HG03039 (cell line): ENCODE results near the gene HPCAL1.

Source experiments
- ATAC-seq: cut with Tn5 transposase; IDR thresholded peaks from one replicate; pipeline ENCODE4 v1.9.1; 2021; ENCODE audit warnings: mild to moderate bottlenecking, moderate library complexity; ENCODE audit not compliant: unreplicated experiment

Gene HPCAL1

DNA sequence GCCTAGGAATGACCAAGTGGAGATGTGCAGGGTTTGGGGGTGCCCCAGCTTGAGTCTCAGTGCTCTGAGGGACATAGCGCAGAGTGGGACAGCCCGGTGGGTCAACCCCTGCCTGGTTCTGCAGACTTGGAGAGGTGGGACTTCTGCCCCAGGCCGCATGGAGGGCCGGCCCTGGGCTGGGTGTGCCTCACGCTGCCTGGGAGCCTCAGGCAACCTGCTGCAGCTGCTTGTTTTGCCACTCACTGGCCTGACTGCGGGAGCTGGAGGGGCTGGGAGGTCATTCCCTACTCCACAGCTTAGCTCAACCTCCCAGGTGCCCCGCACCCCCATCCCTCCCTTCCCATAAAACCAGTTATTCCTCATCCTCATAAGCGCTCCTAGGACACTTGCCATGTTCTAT, 112.3 kb downstream of the HPCAL1 start:
- no peak for ATAC-seq

DNA sequence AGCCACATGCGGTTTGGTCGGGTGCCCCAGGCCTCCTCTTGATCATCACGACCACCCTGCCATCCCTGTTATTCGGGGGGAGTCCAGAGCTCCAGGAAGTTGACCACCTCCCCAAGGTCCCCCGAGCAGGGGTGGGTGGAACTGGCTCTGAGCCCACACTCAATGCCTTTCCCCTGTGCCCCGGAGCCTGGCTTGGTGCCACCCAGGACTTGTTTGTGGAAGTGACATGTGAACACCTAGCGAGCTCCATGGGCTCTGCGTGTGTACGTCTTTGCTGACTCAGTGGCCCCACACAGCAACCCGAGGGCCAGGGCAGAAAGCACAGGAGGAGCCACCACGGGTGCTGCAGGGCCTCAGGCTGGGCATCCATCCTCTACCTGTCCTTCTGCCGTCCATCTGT, 112.9 kb downstream of the HPCAL1 start:
- ATAC-seq, result no peak

DNA sequence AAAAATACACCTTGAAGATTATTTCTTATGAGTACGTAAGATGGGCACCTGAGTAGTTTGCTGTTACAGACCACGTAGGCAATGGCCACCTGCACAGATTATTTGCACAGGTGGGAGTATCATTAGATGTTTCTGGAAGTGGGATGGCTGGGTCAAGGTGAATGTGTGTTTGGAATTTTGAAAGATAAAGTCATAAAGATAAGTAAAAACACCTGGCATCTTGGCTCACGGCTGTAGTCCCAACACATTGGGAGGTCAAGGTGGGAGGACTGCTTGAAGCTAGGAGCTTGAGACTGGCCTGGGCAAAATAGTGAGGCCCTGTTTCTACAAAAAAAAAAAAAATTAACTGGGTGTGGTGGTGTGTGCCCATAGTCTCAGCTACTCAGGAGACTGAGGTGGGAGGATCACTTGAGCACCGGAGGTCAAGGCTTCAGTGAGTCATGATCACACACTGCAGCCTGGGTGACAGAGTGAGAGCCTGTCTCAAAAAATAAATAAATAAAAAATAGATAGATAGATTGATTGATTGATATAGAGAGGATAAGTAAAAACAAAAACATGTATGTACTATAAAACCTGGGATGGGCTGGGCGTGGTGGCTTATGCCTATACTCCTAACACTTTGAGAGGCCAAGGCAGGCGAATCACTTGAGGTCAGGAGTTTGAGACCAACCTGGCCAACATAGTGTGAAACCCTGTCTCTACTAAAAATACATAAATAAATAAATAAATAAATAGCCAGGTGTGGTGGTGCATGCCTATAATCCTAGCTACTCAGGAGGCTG, 115.0 kb downstream of the HPCAL1 start:
- no peak for ATAC-seq

DNA sequence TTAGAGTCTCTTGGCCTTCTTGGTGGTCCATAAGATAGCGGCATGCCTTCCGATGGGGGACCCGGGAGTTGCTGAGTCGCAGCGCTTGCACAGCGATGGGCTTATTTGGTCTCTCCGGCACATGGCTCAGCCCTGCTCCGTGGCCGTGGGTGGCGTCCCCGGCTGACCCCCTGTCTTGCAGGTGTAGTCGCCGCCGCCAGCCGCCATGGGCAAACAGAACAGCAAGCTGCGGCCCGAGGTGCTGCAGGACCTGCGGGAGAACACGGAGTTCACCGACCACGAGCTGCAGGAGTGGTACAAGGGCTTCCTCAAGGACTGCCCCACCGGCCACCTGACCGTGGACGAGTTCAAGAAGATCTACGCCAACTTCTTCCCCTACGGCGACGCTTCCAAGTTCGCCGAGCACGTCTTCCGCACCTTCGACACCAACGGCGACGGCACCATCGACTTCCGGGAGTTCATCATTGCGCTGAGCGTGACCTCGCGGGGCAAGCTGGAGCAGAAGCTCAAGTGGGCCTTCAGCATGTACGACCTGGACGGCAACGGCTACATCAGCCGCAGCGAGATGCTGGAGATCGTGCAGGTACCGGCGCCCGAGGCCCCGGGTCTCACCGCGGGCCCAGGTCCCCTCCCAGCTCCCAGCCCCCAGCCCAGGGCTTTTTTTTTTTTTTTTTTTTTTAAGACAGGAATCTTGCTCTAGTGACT, 117.0 kb downstream of the HPCAL1 start:
- no peak for ATAC-seq

DNA sequence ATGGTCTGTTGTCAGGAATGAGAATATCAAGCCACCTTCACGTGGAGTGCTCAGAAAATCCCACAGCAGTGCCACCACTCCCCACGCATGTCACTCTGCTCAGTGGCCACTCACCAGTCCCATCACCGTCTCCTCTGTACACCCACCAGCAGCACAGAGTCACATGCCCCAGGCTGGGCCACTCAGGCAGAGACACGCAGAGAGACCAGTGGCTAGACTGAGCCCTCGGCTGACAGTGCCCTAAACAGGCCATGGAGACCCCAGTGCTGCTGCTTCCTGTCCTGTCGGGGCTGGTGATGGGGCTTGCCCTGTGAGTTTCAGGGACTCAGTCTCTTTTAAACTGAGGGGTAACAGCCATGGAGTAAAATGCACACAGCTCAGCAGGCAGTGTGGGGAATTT, 119.5 kb downstream of the HPCAL1 start:
- ATAC-seq, result no peak

DNA sequence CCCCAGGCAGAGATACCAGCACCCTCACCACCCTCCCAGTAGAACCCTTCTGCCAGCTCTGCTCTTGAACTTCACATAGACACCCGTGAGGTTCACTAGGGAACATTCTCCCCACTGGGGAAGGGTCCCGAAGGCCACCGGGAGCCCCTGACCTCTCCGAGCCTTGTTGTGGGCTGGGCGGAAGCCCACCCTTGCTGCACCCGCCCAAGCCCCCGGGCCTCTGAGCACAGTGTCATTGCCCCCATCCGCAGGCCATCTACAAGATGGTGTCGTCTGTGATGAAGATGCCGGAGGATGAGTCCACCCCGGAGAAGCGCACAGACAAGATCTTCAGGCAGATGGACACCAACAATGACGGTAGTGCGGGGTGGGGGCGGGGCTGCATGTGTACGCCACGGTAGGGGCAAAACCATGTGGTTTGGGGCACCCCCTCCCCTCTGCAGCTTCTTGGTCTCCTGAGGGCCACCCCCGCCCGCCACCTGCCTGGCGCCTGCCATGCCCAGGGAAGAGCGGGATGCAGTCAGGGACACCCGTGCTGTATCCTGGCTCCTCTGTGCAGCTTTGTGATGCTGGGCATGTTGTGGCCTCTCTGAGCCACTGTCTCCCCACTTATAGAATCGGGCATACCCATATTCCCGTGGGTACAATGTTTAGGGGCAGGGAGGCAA, 120.2 kb downstream of the HPCAL1 start:
- no peak for ATAC-seq

DNA sequence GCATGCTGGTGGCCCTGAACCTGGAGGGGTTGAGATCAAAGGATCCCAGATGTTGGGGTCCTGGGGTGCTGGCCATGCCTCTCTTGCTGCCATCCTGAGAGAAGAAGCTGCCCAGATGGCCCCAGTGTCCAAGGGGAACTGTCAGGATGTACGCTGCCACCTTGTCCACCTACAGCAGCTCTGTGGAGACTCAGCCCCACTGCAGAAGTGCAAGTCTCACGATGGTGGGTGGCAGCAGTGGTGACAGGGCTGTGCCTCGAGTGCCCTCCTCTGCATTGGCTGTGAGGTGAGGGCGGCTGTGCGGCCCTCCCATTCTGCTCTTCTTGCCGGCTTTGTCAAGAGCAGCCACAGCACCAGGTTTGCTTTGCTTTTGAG, 120.7 kb downstream of the HPCAL1 start:
- ATAC-seq, result no peak

DNA sequence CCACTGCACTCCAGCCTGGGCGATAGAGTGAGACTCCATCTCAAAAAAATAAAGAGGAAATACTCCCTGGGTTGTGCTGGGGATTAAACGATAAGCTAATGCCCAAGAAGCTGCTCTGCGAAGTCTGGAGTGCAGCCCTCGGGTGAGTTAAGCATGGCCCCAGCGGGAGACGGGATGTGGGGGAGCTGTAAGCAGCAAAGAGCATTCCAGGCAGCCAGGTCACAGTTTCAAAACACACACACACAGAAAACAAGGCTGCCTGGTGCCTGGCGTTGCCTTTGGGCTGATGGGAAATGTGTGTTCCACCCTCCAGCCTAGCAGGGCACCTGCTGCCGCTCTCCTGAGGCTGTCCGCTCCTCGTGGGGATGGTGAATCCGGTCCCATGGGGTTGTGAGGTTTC, 121.3 kb downstream of the HPCAL1 start:
- no peak for ATAC-seq

DNA sequence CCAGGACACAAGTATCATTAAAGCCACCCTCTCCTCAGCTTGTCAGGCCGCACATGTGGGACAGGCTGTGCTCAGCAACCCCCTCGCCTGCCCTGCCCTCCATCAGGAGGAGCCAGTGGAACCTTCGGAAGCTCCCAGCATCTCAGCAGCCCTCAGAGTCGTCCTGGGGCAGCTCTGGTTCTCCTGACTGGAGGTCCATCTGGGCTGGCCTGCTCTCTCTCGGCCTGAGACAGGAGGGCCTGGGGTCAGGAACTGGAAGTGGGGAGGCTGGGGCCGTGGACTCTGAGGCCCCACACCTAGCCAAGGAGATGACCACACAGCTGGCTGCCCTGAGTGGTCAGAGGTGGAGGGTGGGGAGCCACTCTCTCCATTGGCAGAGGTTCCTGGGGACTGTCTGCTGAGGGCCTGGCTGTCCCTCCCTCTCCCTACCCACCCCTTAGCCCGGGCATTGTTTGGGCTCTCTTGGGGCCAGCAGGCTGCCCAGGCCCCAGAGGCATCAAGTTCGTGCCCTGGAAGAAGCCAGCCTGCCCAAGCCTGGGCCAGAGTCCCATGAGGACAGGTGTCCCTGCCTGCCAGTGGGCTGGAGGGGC, 122.3 kb downstream of the HPCAL1 start:
- no peak for ATAC-seq

DNA sequence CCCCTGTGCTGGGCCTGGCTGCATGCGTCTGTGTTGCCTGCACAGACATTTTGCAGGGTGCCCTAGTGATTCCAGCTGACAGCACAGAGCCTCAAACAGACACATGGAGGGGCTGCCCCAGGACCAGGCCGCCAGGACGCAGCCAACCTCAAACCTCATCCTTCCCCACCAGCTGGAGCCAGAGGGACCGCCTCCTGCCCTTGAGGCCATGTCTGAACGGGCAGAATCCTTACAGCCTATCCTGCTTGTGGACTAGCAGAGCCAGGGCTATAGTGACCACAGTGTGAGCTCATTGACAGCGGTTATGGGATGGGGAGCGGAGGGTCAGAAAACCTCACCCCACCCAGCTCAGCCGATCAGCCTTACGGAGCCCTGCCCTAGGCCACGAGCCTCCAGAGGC, 123.0 kb downstream of the HPCAL1 start:
- ATAC-seq, result no peak

DNA sequence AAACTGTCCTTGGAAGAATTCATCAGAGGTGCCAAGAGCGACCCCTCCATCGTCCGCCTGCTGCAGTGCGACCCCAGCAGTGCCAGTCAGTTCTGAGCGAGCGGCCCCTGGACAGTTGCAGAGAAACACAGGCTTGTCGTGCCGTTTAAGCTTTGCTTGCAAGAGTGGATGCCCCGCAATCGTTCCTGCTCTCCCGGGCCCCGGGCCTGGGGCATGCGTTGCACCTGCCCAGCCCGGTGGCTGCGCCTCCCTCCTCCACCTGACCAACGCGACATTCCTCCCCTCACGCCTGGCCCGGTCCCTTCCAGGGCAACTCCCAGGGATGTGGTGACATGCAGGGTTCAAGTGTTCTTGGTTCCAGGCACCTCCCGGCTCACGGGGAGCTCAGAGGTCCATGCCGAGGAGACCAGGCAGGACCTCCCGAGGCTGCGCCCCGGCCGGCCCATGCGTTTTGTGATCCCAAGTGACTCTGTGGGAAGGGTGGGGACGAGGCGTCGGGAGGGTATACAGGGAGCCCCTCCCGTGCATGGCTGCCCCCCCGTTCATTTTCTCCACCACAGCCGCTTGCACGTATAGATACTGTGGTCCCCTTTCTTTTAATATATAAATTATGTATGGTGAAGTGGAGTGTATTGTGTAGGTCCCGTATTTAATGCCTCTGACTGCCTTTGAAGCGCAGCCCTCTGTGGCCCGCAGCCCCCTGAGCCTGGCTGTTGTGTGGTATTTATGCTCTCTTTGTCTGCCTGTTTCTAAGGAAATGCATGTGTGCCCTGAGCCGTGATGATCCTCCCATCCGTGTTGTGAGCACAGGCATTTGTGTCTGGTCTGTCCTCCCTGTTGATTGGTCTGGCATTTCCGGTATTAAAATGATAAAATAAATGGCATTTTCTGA, 124.3 kb downstream of the HPCAL1 start:
- ATAC-seq, result no peak

DNA sequence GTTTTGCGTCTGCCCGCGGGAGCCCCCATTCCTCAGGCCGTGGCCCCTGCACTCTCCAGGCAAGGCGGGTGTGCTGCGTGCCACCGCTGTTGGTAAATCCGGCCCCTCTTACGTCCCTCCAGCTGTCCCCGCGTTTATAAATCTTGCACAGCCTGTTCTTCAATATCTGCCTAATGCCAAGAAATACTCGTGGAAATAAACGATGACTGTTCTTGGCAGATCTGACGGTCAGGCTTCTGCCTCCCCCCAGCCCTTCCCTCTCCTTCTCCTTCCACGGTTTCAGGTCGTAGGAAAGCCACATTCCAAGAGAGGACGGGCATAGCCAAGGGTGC, 124.9 kb downstream of the HPCAL1 start:
- ATAC-seq, result no peak

DNA sequence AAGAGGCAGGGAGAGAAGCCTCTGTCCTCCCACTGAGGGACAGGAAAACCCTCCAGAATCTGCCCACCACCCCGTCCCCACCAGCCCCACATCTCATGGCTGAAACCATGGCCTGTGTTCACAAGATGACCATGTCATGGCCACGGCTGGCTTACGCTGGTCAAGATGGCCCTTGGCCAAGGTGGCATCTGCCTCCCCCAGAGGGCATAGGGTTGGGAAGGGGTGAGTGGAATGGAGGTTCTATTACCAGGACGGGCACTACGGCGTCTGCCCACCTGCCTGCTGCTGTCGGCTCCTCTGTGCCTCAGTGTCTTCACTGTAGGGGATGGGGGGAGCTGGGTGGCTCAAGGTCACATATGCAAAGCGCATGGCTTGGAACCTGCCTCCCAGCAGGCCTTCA, 125.7 kb downstream of the HPCAL1 start:
- ATAC-seq, result no peak

DNA sequence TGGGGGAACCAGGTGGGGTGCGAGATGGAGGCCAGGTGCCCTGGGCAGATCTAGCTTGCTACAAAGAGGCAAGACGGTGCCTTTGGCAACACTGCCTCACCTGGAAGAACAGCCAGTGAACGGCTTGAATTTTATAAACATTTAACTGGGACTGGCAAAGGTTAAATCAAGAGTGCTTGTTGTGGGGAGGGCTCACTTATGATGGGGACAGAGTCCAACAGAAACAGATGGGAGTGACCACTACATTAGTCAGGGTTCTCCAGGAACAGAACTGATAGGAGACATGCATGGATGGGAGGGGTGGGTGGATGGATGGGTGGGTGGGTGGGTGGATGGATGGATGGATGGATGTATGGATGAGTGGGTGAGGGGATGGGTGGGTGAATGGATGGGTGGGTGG, 126.2 kb downstream of the HPCAL1 start:
- no peak for ATAC-seq

DNA sequence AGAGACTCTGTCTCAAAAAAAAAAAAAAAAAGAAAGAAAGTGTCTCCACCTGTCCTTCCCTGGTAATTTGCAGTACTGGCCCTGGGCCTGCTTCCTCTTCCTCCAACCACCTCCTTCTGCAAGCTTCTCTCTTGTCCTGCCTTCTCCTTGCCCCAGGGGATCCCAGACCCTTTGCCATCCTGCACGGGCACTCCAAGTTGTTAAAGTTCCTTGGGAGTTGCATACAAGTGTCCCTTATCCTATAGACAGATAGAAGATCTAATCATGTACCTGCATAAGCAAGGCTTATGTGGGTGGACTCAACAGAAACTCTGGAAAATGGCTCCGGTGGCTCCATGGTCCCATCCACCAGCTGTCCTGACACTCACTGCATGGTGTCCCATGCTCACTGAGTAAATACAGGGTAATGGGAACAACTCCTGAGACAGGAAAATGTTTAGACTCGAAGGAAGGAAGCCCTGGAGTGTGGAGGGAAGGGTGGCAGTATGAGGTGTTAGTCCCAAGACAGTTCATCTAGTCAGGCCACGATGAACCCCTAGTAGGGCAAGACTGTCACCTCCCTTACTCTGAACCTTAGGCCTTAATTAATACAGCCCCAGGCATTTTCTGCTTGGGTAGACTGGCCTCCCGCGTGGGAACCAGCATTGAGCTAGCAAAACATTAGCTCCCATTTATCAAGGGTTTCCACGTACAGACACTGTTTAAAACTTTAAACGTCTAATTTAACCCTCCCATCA, 128.3 kb downstream of the HPCAL1 start:
- no peak for ATAC-seq

DNA sequence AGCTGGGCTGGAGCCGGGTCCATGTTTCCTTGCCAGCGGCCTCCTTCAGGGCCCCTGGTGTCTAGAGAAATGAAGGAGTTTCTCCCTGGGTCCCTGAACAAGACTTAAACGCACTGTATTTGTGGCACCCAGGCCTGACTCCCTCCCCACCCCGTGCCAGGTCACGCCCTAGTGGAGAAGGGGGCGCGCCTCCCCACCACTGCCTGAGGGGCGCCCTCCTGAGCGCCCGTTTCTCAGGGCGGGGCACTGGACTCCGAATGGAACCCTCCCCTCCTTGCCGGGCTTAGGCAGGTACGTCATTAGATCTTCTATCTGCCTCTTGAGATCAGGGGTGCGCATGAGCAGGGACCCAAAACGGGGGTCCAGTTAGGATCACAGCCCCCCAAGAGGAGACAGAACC, 129.1 kb downstream of the HPCAL1 start:
- ATAC-seq, result no peak

DNA sequence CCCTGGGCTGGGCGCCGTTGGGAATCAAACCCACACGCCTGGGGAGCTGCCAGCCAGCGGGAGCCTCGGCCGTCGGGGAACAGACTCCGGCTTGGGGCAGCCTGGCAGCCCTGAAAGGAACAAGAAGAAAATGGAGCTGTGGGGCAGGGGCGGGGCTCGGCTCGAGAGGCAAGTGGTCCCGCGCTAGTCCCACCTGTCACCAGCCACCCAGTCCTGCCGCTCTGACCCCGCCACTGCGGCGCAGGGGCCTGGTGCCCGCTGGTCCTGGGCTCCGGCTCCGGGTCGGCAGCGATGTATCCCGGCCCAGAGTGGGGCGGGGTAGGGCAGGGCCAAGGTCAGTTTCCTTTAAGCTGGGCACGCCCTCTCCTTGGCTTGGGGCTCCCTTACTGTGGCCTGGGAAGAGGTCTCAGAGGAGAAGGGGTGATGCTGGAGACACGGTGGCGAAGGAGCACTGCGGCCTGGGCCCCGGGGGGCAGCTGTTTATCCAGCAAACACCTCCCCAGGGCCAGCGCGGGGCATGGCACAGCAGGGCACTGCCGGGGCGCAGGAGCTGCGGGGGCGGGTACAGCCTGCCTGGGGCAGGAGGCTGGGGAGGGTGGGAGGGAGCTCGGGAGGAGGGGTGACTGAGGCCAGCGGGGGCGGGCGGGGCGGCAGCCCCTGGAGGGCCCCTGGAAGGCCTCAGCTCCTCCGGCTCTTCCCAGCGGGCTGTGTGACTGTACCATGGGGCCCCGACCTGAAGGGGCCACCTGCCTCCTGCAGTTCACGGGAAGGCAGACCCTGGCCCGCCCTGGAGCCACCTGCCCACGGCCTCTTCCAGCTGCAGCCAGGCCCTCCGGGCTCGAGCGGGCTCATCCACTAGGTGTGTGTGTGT, 129.8 kb downstream of the HPCAL1 start:
- peak; percentile 39 for ATAC-seq

DNA sequence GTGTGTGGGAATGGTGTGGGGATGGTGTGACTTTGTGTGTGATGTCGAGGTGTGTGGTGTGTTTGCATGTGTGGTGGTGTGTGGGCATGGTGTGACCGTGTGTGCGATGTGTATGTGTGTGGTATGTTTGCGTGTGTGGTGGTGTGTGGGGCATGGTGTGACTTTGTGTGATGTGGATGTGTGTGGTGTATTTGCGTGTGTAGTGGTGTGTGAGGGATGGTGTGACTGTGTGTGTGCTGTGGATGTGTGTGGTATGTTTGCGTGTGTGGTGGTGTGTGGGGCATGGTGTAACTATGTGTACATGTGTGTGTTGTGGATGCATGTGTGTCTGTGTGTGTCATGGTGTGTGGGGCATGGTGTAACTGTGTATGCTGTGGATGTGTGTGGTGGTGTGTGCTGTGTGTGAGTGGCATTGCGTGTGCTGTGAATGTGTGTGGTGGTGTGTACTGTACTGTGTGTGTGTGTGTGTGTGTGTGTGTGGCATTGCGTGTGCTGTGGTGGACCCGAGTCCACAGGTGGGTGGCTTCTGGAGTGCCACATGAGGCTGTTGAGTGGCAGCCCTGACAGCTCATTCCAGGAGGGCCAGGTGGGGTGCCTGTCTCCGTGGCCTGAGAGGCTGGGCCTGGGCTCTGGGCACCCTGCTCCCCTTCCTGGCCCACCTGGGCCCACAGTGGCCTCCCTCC, 130.7 kb downstream of the HPCAL1 start:
- no peak for ATAC-seq
